Calu3 (cell line): ENCODE data around the gene ETAA1. TPM values are rescaled to one million over a fixed set of nuclear protein-coding genes. Genes with fewer than 3 reads are reported as not detected.

Experiments
- BruUV-seq: library from RNA; stranded (reverse); fragments of 400-500 nt; replicated peaks from 2 replicates; lab custom pipeline; 2021; lab: Mats Ljungman, UMichigan
- CTCF ChIA-PET: fragments of 300-600 bp; sonication (Branson Sonifier 250); formaldehyde crosslinking; loops from one replicate; lab custom pipeline; 2022; ENCODE audit warnings: antibody characterized with exemption; lab: Charles Lee
- DNase-seq: peaks from one replicate; pipeline ENCODE4 v3.0.0; 2022
- H3K27ac Mint-ChIP-seq: one replicate; pipeline ENCODE4 v1.8.0; 2022; ENCODE audit warnings: mixed read lengths; ENCODE audit not compliant: unreplicated experiment
- H3K27me3 Mint-ChIP-seq: one replicate; pipeline ENCODE4 v1.8.0; 2022; ENCODE audit warnings: mixed read lengths; ENCODE audit not compliant: unreplicated experiment
- H3K36me3 Mint-ChIP-seq: one replicate; pipeline ENCODE4 v1.8.0; 2022; ENCODE audit warnings: mild to moderate bottlenecking, moderate library complexity, mixed read lengths; ENCODE audit not compliant: insufficient read depth, unreplicated experiment
- H3K4me1 Mint-ChIP-seq: one replicate; pipeline ENCODE4 v1.8.0; 2022; ENCODE audit warnings: mild to moderate bottlenecking, low read depth, mixed read lengths; ENCODE audit not compliant: unreplicated experiment
- H3K4me3 Mint-ChIP-seq: one replicate; pipeline ENCODE4 v1.8.0; 2022; ENCODE audit warnings: mild to moderate bottlenecking, low read depth, moderate library complexity, mixed read lengths; ENCODE audit not compliant: unreplicated experiment
- H3K9me3 Mint-ChIP-seq: one replicate; pipeline ENCODE4 v1.8.0; 2022; ENCODE audit warnings: low read depth, mixed read lengths; ENCODE audit not compliant: unreplicated experiment
- CTCF ChIP-seq: fragments of 200-600 bp; IDR thresholded peaks from one replicate; pipeline ENCODE4 v1.8.0; 2022; ENCODE audit warnings: antibody characterized with exemption; ENCODE audit not compliant: unreplicated experiment
- intact Hi-C: fragments of 100-400 bp; cut with micrococcal nuclease; formaldehyde crosslinking; loops from one replicate; pipeline ENCODE4 v1.10.0; 2022; ENCODE audit not compliant: unreplicated experiment
- total RNA-seq: library from RNA; stranded (reverse); gene quantifications from 2 replicates; pipeline ENCODE4 v1.2.3, GENCODE V29; 2022

ETAA1 gene
- total RNA-seq, 1 experiment from 2014 or later = 12.6 TPM

- no peak for DNase-seq
- CTCF ChIA-PET = no interaction called here
- Mint-ChIP-seq H3K27me3 (no peaks in the 10 kb centered on the region), H3K36me3 (peaks cover 36% of the 10 kb centered on the region), H3K27ac (peak overlapping the region; percentile 90), H3K9me3 (no peaks in the 10 kb centered on the region), H3K4me3 (peak overlapping the region; percentile 88), H3K4me1 (peaks cover 36% of the 10 kb centered on the region)
- no peak for TF ChIP-seq CTCF
- no TSS peak for BruUV-seq
- intact Hi-C loops = loop anchor here (5.0 kb wide), 3 partner anchors 107 to 967 kb away; no protein-coding TSS in a partner anchor
Measured at GRCh38 chr2:67399144-67399543, 2.0 kb downstream of the ETAA1 start.

- CTCF ChIA-PET = interaction anchor here (1.4 kb wide), 2 partner anchors 8 to 251 kb away, joined by 4 to 5 read pairs; no protein-coding TSS in a partner anchor
- H3K27me3 Mint-ChIP-seq = no peaks in the 10 kb centered on the region
- no peak overlapping the region for H3K4me3 Mint-ChIP-seq
- TF ChIP-seq CTCF = no peak
- peak overlapping the region; percentile 76 for H3K27ac Mint-ChIP-seq
- intact Hi-C loops = loop anchor here (2.0 to 5.0 kb wide), 4 partner anchors 57 to 968 kb away; no protein-coding TSS in a partner anchor
- no peak for DNase-seq
- peaks cover 36% of the 10 kb centered on the region for H3K4me1 Mint-ChIP-seq
- peaks cover 31% of the 10 kb centered on the region for H3K36me3 Mint-ChIP-seq
- BruUV-seq = no TSS peak
- H3K9me3 Mint-ChIP-seq = no peaks in the 10 kb centered on the region
Measured at GRCh38 chr2:67399831-67400489, 2.8 kb downstream of the ETAA1 start.

GRCh38 chr2:67400560-67401485 is 3.7 kb downstream of the ETAA1 start:
- Mint-ChIP-seq H3K27ac (no peak overlapping the region), H3K4me1 (peaks cover 31% of the 10 kb centered on the region), H3K36me3 (peaks cover 33% of the 10 kb centered on the region), H3K9me3 (no peaks in the 10 kb centered on the region), H3K27me3 (no peaks in the 10 kb centered on the region), H3K4me3 (no peak overlapping the region)
- no peak for DNase-seq
- intact Hi-C loops = loop anchor here (2.0 kb wide), 1 partner anchor 56 kb away; no protein-coding TSS in a partner anchor
- no TSS peak for BruUV-seq
- TF ChIP-seq CTCF = no peak
- CTCF ChIA-PET = interaction anchor here (1.4 kb wide), 2 partner anchors 9 to 250 kb away, joined by 4 to 5 read pairs; no protein-coding TSS in a partner anchor

GRCh38 chr2:67408346-67408745 is 11.2 kb downstream of the ETAA1 start:
- TF ChIP-seq CTCF = no peak
- no peaks in the 10 kb centered on the region for H3K9me3 Mint-ChIP-seq
- peaks cover 13% of the 10 kb centered on the region for H3K36me3 Mint-ChIP-seq
- H3K4me3 Mint-ChIP-seq = no peak overlapping the region
- no peak for DNase-seq
- no peak overlapping the region for H3K27ac Mint-ChIP-seq
- CTCF ChIA-PET = no interaction called here
- H3K4me1 Mint-ChIP-seq = peaks cover 28% of the 10 kb centered on the region
- intact Hi-C loops = loop anchor here (2.0 kb wide), 1 partner anchor 38 kb away; no protein-coding TSS in a partner anchor
- no TSS peak for BruUV-seq
- no peaks in the 10 kb centered on the region for H3K27me3 Mint-ChIP-seq
